K562 (cell line): ENCODE results near the gene HYPK. TPM values are rescaled to one million over a fixed set of nuclear protein-coding genes. Genes with fewer than 3 reads are reported as not detected.

ENCODE experiments used
- ARID2 ChIP-seq: fragments of 450-650 bp; IDR thresholded peaks from 2 replicates; pipeline ENCODE4 v1.6.1; 2017; ENCODE audit warnings: antibody characterized with exemption, mild to moderate bottlenecking
- ETS1 ChIP-seq: conservative IDR thresholded peaks from 2 replicates; pipeline ENCODE4 v1.6.1; 2011; ENCODE audit warnings: low read depth, mild to moderate bottlenecking, low read length; ENCODE audit not compliant: control insufficient read depth
- MYC ChIP-seq, 2 experiments: fragments of 250-450 bp in 1 of 2; sonication (Bioruptor Pico) in 1 of 2; IDR thresholded peaks; 2 replicates each; pipeline versions ENCODE4 v1.5.1 to v1.6.1; 2012 to 2021; ENCODE audit warnings: low read depth in 2 of 2, borderline replicate concordance in 1 of 2, improper control_type of control experiment in 1 of 2, low read length in 1 of 2, mild to moderate bottlenecking in 1 of 2, moderate library complexity in 1 of 2
- MYNN ChIP-seq, 2 experiments: sonication (generic); formaldehyde crosslinking in 1 of 2; IDR thresholded peaks; 2 replicates each; pipeline versions ENCODE4 v1.5.0 to v1.6.1; 2016 to 2020; ENCODE audit warnings: antibody characterized with exemption in 1 of 2, missing genetic modification reagents in 1 of 2
- NR2C1 ChIP-seq, 2 experiments: fragments of 450-650 bp; IDR thresholded peaks; 2 replicates each; pipeline ENCODE4 v1.6.1; 2017; ENCODE audit warnings: mild to moderate bottlenecking in 2 of 2, antibody characterized with exemption in 1 of 2, inconsistent platforms in 1 of 2, missing compliant biosample characterization in 1 of 2, missing genetic modification characterization in 1 of 2
- POLR2G ChIP-seq: fragments of 200-400 bp; formaldehyde crosslinking; IDR thresholded peaks from 2 replicates; pipeline ENCODE4 v1.6.1; 2017; ENCODE audit warnings: low read depth, mild to moderate bottlenecking, antibody characterized with exemption, low read length, moderate library complexity
- SRSF1 ChIP-seq: fragments of 200-400 bp; formaldehyde crosslinking; IDR thresholded peaks from 2 replicates; pipeline ENCODE4 v1.6.1; 2017; ENCODE audit warnings: mild to moderate bottlenecking, low read depth, low read length, moderate library complexity
- ZFP1 ChIP-seq: fragments of 450-650 bp; formaldehyde crosslinking; IDR thresholded peaks from 2 replicates; pipeline ENCODE4 v1.4.0; 2020; ENCODE audit warnings: mild to moderate bottlenecking, mixed read lengths
- ZNF41 ChIP-seq: fragments of 250-450 bp; sonication (Bioruptor Pico); conservative IDR thresholded peaks from 2 replicates; pipeline ENCODE4 v1.4.0; 2020; ENCODE audit warnings: mild to moderate bottlenecking
- ZNF518B ChIP-seq: fragments of 250-450 bp; sonication (Bioruptor Pico); IDR thresholded peaks from 2 replicates; pipeline ENCODE4 v1.5.0; 2021; ENCODE audit warnings: mild to moderate bottlenecking, moderate library complexity
- ZNF589 ChIP-seq: fragments of 200-800 bp; sonication (Bioruptor generic); IDR thresholded peaks from 2 replicates; pipeline ENCODE4 v1.6.1; 2016; ENCODE audit warnings: low read depth, missing genetic modification characterization, missing compliant biosample characterization
- polyA plus RNA-seq, 8 experiments: library from polyadenylated mRNA; depleted of rRNA in 4 of 8; stranded (reverse) in 5 of 8; unstranded in 3 of 8; fragments of >200 nt; fragmentation: Nextera tagmentation in 2 of 8; fragmentation: Illumina TruSeq in 1 of 8; extraction: Ambion mirVana in 2 of 8; extraction: Trizol in 1 of 8; gene quantifications; 2 replicates each; pipeline versions ENCODE4 v1.2.1 to v1.2.3, GENCODE V29; 2011 to 2014; ENCODE audit warnings: inconsistent platforms in 1 of 8, missing spikeins in 1 of 8
- total RNA-seq, 7 experiments: library from RNA; depleted of rRNA in 6 of 7; stranded (reverse); fragments of >200 nt in 6 of 7; fragmentation: Illumina TruSeq in 2 of 7; extraction: Trizol in 2 of 7; gene quantifications; 2 replicates each; pipeline versions ENCODE4 v1.2.1 to v1.2.3, GENCODE V29; 2011 to 2021; ENCODE audit warnings: low replicate concordance in 1 of 7
- TF ChIP-seq, protein P1 (sequence below), 2 experiments: fragments of 450-650 bp; IDR thresholded peaks; 2 replicates each; pipeline ENCODE4 v1.6.1; 2016; ENCODE audit warnings: mild to moderate bottlenecking in 2 of 2, borderline replicate concordance in 1 of 2, low read depth in 1 of 2, moderate library complexity in 1 of 2

The HYPK gene
- total and polyA plus RNA-seq, 9 of the 15 experiments (the other 6 are each of a cell fraction or from before 2014, with no cell fraction given) = 7.2 to 28.0 (median 21.1) TPM

GRCh38 chr15:43793647-43794046 lies 6.8 kb upstream of the HYPK start (continued):
- TF ChIP-seq, protein P1, sequence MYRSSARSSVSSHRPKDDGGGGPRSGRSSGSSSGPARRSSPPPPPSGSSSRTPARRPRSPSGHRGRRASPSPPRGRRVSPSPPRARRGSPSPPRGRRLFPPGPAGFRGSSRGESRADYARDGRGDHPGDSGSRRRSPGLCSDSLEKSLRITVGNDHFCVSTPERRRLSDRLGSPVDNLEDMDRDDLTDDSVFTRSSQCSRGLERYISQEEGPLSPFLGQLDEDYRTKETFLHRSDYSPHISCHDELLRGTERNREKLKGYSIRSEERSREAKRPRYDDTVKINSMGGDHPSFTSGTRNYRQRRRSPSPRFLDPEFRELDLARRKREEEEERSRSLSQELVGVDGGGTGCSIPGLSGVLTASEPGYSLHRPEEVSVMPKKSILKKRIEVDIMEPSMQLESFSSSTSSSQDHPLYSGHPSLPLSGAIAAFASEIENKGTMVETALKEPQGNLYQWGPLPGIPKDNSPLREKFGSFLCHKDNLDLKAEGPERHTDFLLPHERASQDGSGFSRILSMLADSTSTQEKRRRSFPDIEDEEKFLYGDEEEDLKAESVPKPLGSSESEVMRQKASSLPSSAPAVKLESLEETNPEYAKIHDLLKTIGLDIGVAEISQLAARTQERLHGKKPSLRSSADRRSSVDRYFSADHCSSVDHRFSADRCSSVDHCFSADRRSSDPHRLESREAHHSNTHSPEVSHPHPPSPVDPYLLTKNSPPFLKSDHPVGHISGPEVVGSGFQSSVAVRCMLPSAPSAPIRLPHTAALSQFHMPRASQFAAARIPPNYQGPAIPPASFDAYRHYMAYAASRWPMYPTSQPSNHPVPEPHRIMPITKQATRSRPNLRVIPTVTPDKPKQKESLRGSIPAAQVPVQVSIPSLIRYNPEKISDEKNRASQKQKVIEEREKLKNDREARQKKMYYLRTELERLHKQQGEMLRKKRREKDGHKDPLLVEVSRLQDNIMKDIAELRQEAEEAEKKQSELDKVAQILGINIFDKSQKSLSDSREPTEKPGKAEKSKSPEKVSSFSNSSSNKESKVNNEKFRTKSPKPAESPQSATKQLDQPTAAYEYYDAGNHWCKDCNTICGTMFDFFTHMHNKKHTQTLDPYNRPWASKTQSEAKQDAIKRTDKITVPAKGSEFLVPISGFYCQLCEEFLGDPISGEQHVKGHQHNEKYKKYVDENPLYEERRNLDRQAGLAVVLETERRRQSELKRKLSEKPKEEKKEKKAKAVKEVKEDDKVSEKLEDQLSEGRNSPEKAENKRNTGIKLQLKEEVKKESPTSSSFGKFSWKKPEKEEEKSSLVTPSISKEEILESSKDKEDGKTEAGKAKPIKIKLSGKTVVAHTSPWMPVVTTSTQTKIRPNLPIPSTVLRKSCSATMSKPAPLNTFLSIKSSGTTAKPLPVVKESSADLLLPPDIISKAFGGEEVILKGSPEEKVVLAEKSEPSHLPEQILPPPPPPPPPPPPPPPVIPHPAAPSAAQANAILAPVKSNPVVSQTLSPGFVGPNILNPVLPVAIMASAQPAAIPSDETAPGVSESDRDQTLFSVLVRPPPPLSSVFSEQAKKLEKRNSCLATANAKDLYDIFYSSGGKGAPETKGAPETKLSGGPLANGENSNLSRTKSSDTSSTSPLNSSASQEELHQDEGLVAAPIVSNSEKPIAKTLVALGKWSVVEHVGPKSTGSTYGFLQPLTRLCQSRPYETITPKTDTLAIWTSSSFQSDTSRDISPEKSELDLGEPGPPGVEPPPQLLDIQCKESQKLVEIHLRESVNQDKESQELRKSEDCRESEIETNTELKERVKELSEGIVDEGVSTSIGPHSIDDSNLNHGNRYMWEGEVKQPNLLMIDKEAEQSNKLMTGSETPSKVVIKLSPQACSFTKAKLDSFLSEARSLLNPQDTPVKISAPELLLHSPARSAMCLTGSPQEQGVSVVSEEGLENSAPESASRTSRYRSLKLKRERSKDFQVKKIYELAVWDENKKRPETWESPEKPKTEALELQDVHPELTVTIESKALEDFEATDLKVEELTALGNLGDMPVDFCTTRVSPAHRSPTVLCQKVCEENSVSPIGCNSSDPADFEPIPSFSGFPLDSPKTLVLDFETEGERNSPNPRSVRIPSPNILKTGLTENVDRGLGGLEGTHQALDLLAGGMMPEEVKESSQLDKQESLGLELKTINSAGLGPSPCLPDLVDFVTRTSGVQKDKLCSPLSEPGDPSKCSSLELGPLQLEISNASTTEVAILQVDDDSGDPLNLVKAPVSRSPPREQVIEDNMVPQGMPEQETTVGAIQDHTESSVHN (IDR thresholded peaks at IDR 0.05; ENCODE audit: borderline replicate concordance in 1 of 2, low read depth in 1 of 2) = no peak
- TF ChIP-seq ZNF589 (CRISPR knock-in tag) = no peak
- TF ChIP-seq MYNN (IDR thresholded peaks at IDR 0.05) = no peak
- no peak for TF ChIP-seq MYNN (CRISPR knock-in tag; IDR thresholded peaks at IDR 0.05)
- TF ChIP-seq NR2C1 (IDR thresholded peaks at IDR 0.05) = no peak
- TF ChIP-seq NR2C1 (tag; IDR thresholded peaks at IDR 0.05) = no peak
- no peak for TF ChIP-seq ETS1
- TF ChIP-seq ZFP1 (CRISPR knock-in tag) = no peak
- TF ChIP-seq POLR2G = no peak
- no peak for TF ChIP-seq MYC (IDR thresholded peaks at IDR 0.05; ENCODE audit: low read depth, low read length)
- no peak for TF ChIP-seq MYC (CRISPR knock-in tag; IDR thresholded peaks at IDR 0.05; ENCODE audit: borderline replicate concordance, low read depth)
- no peak for TF ChIP-seq ARID2
- no peak for TF ChIP-seq SRSF1
- TF ChIP-seq ZNF518B (CRISPR knock-in tag) = no peak
- TF ChIP-seq ZNF41 (CRISPR knock-in tag) = no peak
